Progenitor cell of endocrine pancreas (in vitro differentiated cells): ENCODE results near the gene DUOX2. TPM values are rescaled to one million over a fixed set of nuclear protein-coding genes. Genes with fewer than 3 reads are reported as not detected.

Experiments
- DNase-seq: peaks from one replicate; pipeline ENCODE4 v3.0.0; 2021; ENCODE audit warnings: low spot score; ENCODE audit not compliant: unreplicated experiment
- H3K27ac Mint-ChIP-seq: 2 replicates; pipeline ENCODE4 v1.8.0; 2021; ENCODE audit warnings: mild to moderate bottlenecking, moderate library complexity, mixed read lengths
- H3K27me3 Mint-ChIP-seq: 2 replicates; pipeline ENCODE4 v1.8.0; 2021; ENCODE audit warnings: mixed read lengths
- H3K36me3 Mint-ChIP-seq: 2 replicates; pipeline ENCODE4 v1.8.0; 2022; ENCODE audit warnings: mixed read lengths; ENCODE audit not compliant: insufficient read depth
- H3K4me1 Mint-ChIP-seq: 2 replicates; pipeline ENCODE4 v1.8.0; 2021; ENCODE audit warnings: low read depth, mixed read lengths
- H3K4me3 Mint-ChIP-seq: 2 replicates; pipeline ENCODE4 v1.8.0; 2021; ENCODE audit warnings: low read depth, mild to moderate bottlenecking, moderate library complexity, mixed read lengths
- H3K9me3 Mint-ChIP-seq: 2 replicates; pipeline ENCODE4 v1.8.0; 2021; ENCODE audit warnings: low read depth, mixed read lengths
- long read RNA-seq: library from polyadenylated mRNA; unstranded; transcript quantifications from one replicate; pipeline ENCODE4 v2.0.0, GENCODE V29; 2020
- total RNA-seq: library from RNA; stranded (reverse); gene quantifications from 2 replicates; pipeline ENCODE4 v1.2.1, GENCODE V29; 2021
- TF ChIP-seq, protein P1 (sequence below): fragments of 200-600 bp; sonication (generic); IDR thresholded peaks from one replicate; pipeline ENCODE4 v1.5.0; 2021; ENCODE audit warnings: antibody characterized with exemption, mild to moderate bottlenecking; ENCODE audit not compliant: unreplicated experiment

DUOX2 gene
- total RNA-seq: 0.53 and 1.1 TPM in 2 replicates
- long read RNA-seq: 0 reads

DNA sequence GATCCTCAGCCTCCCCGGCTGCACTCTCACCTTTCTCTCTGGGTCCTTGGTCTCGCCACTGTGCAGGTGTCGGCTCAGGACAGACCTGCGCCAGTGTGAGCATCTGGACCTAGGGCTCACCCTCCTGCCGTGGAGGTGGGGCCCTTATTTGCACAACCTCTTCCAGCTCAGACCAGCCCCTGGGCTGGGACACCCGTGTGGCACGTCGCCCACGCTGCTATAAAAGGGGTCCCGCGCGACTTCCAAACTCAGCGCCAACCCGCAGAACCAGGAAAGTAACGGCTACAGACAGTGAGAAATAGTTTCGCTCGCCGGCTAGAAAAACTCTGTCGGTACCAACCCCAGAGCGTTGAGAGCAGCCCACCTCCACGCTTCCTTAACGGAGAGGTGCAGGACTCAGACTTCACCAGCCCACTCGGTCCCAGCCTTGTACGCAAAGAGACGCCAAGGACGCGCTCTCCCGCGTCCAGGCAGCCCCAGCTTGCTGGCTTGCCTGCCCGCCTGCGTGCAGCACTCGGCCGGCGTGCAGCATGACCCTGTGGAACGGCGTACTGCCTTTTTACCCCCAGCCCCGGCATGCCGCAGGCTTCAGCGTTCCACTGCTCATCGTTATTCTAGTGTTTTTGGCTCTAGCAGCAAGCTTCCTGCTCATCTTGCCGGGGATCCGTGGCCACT, at the start of gene DUOX2, which contains the start of gene DUOXA2:
Gene DUOX2, minus strand, starts transcription at position 97 of the 675 bp plus-strand sequence. CDS start 761 bp downstream, outside the sequence.
Gene DUOXA2, plus strand, starts transcription at position 251 of the 675 bp plus-strand sequence. Its CDS starts 280 bp downstream, at position 531.
- no peak within 1 kb of the TSS for H3K27ac Mint-ChIP-seq

DNA sequence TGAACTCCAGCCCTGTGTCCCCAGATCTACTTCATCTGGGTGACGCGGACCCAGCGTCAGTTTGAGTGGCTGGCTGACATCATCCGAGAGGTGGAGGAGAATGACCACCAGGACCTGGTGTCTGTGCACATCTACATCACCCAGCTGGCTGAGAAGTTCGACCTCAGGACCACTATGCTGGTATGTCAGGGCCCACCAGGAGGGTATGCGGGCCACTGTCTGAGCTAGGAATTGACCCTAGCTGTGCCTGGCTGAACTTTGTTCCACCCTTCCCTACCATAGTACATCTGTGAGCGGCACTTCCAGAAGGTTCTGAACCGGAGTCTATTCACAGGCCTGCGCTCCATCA, 49.5 kb upstream of the DUOX2 start:
- H3K4me1 Mint-ChIP-seq: peaks cover 26% of the 10 kb centered on the region
- H3K4me3 Mint-ChIP-seq: no peak overlapping the region
- DNase-seq: no peak
- H3K36me3 Mint-ChIP-seq: no peaks in the 10 kb centered on the region
- H3K27ac Mint-ChIP-seq: no peak overlapping the region
- H3K9me3 Mint-ChIP-seq: no peaks in the 10 kb centered on the region
- peaks cover 11% of the 10 kb centered on the region for H3K27me3 Mint-ChIP-seq
- TF ChIP-seq, protein P1, sequence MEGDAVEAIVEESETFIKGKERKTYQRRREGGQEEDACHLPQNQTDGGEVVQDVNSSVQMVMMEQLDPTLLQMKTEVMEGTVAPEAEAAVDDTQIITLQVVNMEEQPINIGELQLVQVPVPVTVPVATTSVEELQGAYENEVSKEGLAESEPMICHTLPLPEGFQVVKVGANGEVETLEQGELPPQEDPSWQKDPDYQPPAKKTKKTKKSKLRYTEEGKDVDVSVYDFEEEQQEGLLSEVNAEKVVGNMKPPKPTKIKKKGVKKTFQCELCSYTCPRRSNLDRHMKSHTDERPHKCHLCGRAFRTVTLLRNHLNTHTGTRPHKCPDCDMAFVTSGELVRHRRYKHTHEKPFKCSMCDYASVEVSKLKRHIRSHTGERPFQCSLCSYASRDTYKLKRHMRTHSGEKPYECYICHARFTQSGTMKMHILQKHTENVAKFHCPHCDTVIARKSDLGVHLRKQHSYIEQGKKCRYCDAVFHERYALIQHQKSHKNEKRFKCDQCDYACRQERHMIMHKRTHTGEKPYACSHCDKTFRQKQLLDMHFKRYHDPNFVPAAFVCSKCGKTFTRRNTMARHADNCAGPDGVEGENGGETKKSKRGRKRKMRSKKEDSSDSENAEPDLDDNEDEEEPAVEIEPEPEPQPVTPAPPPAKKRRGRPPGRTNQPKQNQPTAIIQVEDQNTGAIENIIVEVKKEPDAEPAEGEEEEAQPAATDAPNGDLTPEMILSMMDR: no peak

More for the DNA sequence above, at the start of gene DUOX2, which contains the start of gene DUOXA2:
- Mint-ChIP-seq H3K27me3 (peaks cover 75% of the 10 kb centered on the region), H3K36me3 (no peaks in the 10 kb centered on the region), H3K4me3 (peak within 1 kb of the TSS; percentile 29), H3K4me1 (peaks cover 16% of the 10 kb centered on the region), H3K9me3 (no peaks in the 10 kb centered on the region)
- TF ChIP-seq, protein P1: no peak
- no peak for DNase-seq

DNA sequence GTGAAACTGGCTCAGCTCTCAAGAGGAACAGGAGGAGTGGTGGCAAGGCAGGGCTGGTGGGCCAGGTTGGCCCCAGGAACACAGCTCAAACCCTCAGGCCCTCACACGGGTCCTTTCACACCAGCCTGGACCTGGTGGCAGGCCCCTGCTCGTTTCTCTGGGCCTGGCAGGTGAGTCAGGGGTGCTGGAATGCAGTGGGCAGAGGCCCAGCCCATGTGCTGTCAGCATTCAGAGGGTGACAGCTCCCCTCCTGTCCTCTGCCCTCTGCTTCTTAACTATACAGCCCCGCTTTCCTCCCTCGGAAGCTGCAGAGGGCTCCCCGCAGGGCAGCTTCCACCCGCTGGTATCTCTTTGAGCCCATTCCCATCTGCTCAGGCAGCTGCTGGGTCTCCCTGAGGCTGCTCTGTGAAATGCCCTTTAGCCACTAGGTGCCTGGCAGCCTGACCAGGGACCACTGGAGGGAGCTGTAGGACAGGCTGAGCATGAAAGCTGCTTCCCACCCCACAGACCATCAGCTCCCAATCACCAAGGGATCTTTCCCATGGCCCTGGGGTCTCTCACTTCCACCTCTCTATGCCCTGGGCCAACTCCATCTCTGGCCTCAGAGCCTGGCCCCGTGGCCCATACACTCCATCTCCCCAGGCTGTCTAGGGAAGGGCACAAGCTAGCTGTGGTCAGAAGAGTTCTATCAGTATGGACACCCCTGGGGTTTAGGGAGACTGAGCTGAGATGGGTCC, 49.0 kb upstream of the DUOX2 start:
- peaks cover 11% of the 10 kb centered on the region for H3K27me3 Mint-ChIP-seq
- TF ChIP-seq, protein P1: peak; percentile 93
- no peak overlapping the region for H3K4me3 Mint-ChIP-seq
- H3K36me3 Mint-ChIP-seq: no peaks in the 10 kb centered on the region
- DNase-seq: peak; percentile 69
- H3K4me1 Mint-ChIP-seq: peaks cover 28% of the 10 kb centered on the region
- H3K27ac Mint-ChIP-seq: peak overlapping the region; percentile 91
- H3K9me3 Mint-ChIP-seq: no peaks in the 10 kb centered on the region

DNA sequence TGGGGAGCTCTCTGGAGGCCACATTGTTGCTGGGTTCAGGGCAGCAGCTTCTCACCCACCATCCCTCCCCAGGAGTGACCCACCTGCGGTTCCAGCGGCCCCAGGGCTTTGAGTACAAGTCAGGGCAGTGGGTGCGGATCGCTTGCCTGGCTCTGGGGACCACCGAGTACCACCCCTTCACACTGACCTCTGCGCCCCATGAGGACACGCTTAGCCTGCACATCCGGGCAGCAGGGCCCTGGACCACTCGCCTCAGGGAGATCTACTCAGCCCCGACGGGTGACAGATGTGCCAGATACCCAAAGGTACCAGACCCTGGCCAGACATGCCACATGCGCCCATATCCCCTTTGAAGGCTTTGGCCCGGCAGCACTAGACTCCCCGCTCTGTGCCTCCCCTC, 47.7 kb upstream of the DUOX2 start:
- Mint-ChIP-seq H3K27me3 (peaks cover 13% of the 10 kb centered on the region), H3K36me3 (peaks cover under 1% of the 10 kb centered on the region), H3K9me3 (no peaks in the 10 kb centered on the region), H3K4me1 (peaks cover 28% of the 10 kb centered on the region), H3K4me3 (no peak overlapping the region), H3K27ac (no peak overlapping the region)
- no peak for DNase-seq
- TF ChIP-seq, protein P1: no peak

DNA sequence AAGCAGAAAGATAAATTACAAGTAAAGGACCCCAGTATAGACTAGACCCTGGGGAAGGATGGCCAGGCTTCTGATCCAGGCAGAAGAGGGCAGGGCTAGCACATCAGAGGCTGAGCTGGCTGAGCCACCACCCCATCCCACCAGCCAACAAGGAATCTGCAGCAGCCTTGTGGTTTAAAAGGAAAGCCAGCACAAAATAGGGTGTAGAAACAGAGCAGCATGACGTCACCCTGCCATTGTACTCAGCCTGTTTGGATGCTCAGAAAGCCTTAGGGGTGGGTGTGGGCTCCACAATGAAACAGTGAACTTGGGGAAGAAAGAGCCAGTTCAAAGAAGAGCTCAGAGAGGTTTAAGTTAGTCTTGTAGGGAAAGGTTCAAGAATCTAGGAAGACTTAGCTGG, 44.0 kb upstream of the DUOX2 start:
- Mint-ChIP-seq H3K4me1 (peaks cover 6% of the 10 kb centered on the region), H3K9me3 (no peaks in the 10 kb centered on the region), H3K4me3 (no peak overlapping the region), H3K27ac (no peak overlapping the region), H3K27me3 (peaks cover 14% of the 10 kb centered on the region), H3K36me3 (peaks cover 1% of the 10 kb centered on the region)
- no peak for DNase-seq
- TF ChIP-seq, protein P1: no peak
